GM19395 (cell line): ENCODE data around the gene VWA2.

Experiments used
- ATAC-seq: cut with Tn5 transposase; IDR thresholded peaks from one replicate; pipeline ENCODE4 v1.9.1; 2021; ENCODE audit warnings: mild to moderate bottlenecking, moderate library complexity; ENCODE audit not compliant: unreplicated experiment

VWA2 gene

GRCh38 chr10:114245121-114245791, 6.2 kb downstream of the VWA2 start:
- no peak for ATAC-seq

- ATAC-seq, result no peak
Observed at GRCh38 chr10:114246679-114247305, 7.7 kb downstream of the VWA2 start.

- no peak for ATAC-seq
Observed at GRCh38 chr10:114250236-114250635, 11.2 kb downstream of the VWA2 start.

GRCh38 chr10:114250716-114251115, 11.7 kb downstream of the VWA2 start:
- ATAC-seq, result no peak

GRCh38 chr10:114252092-114252491, 13.0 kb downstream of the VWA2 start:
- no peak for ATAC-seq

- ATAC-seq, result no peak
Observed at GRCh38 chr10:114252883-114253282, 13.8 kb downstream of the VWA2 start.

- ATAC-seq, result no peak
Observed at GRCh38 chr10:114255227-114255626, 16.2 kb downstream of the VWA2 start.

GRCh38 chr10:114256008-114256765, 17.1 kb downstream of the VWA2 start:
- ATAC-seq, result no peak

- no peak for ATAC-seq
Observed at GRCh38 chr10:114256822-114257221, 17.8 kb downstream of the VWA2 start.

GRCh38 chr10:114257498-114257897, 18.4 kb downstream of the VWA2 start:
- ATAC-seq, result no peak

GRCh38 chr10:114258274-114258840, 19.3 kb downstream of the VWA2 start:
- ATAC-seq, result no peak

GRCh38 chr10:114259824-114260223, 20.8 kb downstream of the VWA2 start:
- ATAC-seq, result no peak

GRCh38 chr10:114260366-114260765, 21.3 kb downstream of the VWA2 start:
- no peak for ATAC-seq

- ATAC-seq, result no peak
Observed at GRCh38 chr10:114261076-114261475, 22.0 kb downstream of the VWA2 start.

- no peak for ATAC-seq
Observed at GRCh38 chr10:114262496-114262895, 23.4 kb downstream of the VWA2 start.

- no peak for ATAC-seq
Observed at GRCh38 chr10:114265392-114266053, 26.5 kb downstream of the VWA2 start.

- ATAC-seq, result no peak
Observed at GRCh38 chr10:114266521-114266920, 27.5 kb downstream of the VWA2 start.

- no peak for ATAC-seq
Observed at GRCh38 chr10:114271075-114271778, 32.2 kb downstream of the VWA2 start.

GRCh38 chr10:114271779-114272167, 32.7 kb downstream of the VWA2 start:
- no peak for ATAC-seq

- no peak for ATAC-seq
Observed at GRCh38 chr10:114272696-114273095, 33.6 kb downstream of the VWA2 start.

GRCh38 chr10:114273910-114274309, 34.9 kb downstream of the VWA2 start:
- no peak for ATAC-seq
